SK-N-MC (cell line): ENCODE results near the gene UST.

Experiments
- EZH2 ChIP-seq: fragments of 200-600 bp; sonication (generic); IDR thresholded peaks from one replicate; pipeline ENCODE4 v1.6.1; 2017; ENCODE audit warnings: antibody characterized with exemption
- FOXP2 ChIP-seq: optimal IDR thresholded peaks from 2 replicates; pipeline ENCODE3; 2011; ENCODE audit warnings: mild to moderate bottlenecking, moderate library complexity; ENCODE audit not compliant: insufficient read depth; ENCODE audit errors: extremely low read length, control extremely low read depth
- POLR2AphosphoS5 ChIP-seq: IDR thresholded peaks from 2 replicates; pipeline ENCODE4 v1.6.1; 2012; ENCODE audit warnings: mild to moderate bottlenecking, low read depth, low read length, borderline replicate concordance

- TF ChIP-seq EZH2 = no peak
- no peak for TF ChIP-seq POLR2AphosphoS5
- TF ChIP-seq FOXP2 = no peak
These were observed 303.3 kb downstream of the UST start for GRCh38 chr6:149050160-149050559.
